ENCODE results near the gene MYDGF.

The MYDGF gene

GRCh38 chr19:4640247-4641000 is 29.7 kb downstream of the MYDGF start:
- Histone ChIP-seq H3K27me3 (ENCODE audit: insufficient read depth, poor library complexity, severe bottlenecking) (no peaks in the 10 kb centered on the region), H3K27ac (replicated peaks) (no peak overlapping the region; the same call in 1 of the 2 replicates), H3K4me3 (replicated peaks; ENCODE audit: insufficient read depth, low read length) (peak overlapping the region; percentile 93)
- DNase-seq (ENCODE audit: low read depth in 1 of 2, low spot score in 1 of 2): no peak
- TF ChIP-seq CTCF (IDR thresholded peaks at IDR 0.05; ENCODE audit: insufficient read depth, low read length): no peak
- TF ChIP-seq SPI1 (IDR thresholded peaks at IDR 0.05; ENCODE audit: borderline replicate concordance, low read depth): no peak
- no peak for TF ChIP-seq POLR2AphosphoS5 (IDR thresholded peaks at IDR 0.05; ENCODE audit: low read depth)
- TF ChIP-seq REST (IDR thresholded peaks at IDR 0.05; ENCODE audit: insufficient replicate concordance, low read depth): no peak
- no peak for TF ChIP-seq GABPA (IDR thresholded peaks at IDR 0.05; ENCODE audit: low read depth)

GRCh38 chr19:4639531-4640246 is 30.5 kb downstream of the MYDGF start:
- H3K27ac ChIP-seq (replicated peaks): peak overlapping the region; percentile 59
- peak; percentile 3; the same call in 1 of the 2 replicates for TF ChIP-seq POLR2AphosphoS5 (IDR thresholded peaks at IDR 0.05; ENCODE audit: low read depth)
- no peak for TF ChIP-seq SPI1 (IDR thresholded peaks at IDR 0.05; ENCODE audit: borderline replicate concordance, low read depth)
- no peaks in the 10 kb centered on the region for H3K27me3 ChIP-seq (ENCODE audit: insufficient read depth, poor library complexity, severe bottlenecking)
- no peak for DNase-seq (ENCODE audit: low read depth in 1 of 2, low spot score in 1 of 2)
- H3K4me3 ChIP-seq (replicated peaks; ENCODE audit: insufficient read depth, low read length): peak overlapping the region; percentile 93

GRCh38 chr19:4638828-4639530 is 31.2 kb downstream of the MYDGF start, which contains the start of gene TNFAIP8L1:
Gene TNFAIP8L1, plus strand, starts transcription at chr19:4639516. Its CDS starts 12,354 bp downstream, at chr19:4651870.
- Histone ChIP-seq H3K27me3 (ENCODE audit: insufficient read depth, poor library complexity, severe bottlenecking) (no peaks in the 10 kb centered on the region), H3K27ac (replicated peaks) (peak within 1 kb of the TSS; percentile 80), H3K4me3 (replicated peaks; ENCODE audit: insufficient read depth, low read length) (peak within 1 kb of the TSS; percentile 93)
- TF ChIP-seq SPI1 (IDR thresholded peaks at IDR 0.05; ENCODE audit: borderline replicate concordance, low read depth) (peak; percentile 70; the same call in 1 of the 2 replicates), POLR2AphosphoS5 (IDR thresholded peaks at IDR 0.05; ENCODE audit: low read depth) (peak; percentile 51), CTCF (IDR thresholded peaks at IDR 0.05; ENCODE audit: insufficient read depth, low read length) (no peak), REST (IDR thresholded peaks at IDR 0.05; ENCODE audit: insufficient replicate concordance, low read depth) (peak; percentile 38), GABPA (IDR thresholded peaks at IDR 0.05; ENCODE audit: low read depth) (peak; percentile 56)
- peak; percentile 98 to 99 for DNase-seq (ENCODE audit: low read depth in 1 of 2, low spot score in 1 of 2)
